ENCODE measurements around the gene SNW1. TPM values are rescaled to one million over a fixed set of nuclear protein-coding genes. Genes with fewer than 3 reads are reported as not detected.
"Not testable (repeated sequence)": the region's sequence is repeated elsewhere in the genome, so short reads cannot be mapped to it uniquely, and the experiment has no call there.

The SNW1 gene
- total RNA-seq, 4 donors from 2014 or later = 39.8 to 68.4 (median 43.0) TPM

- Histone ChIP-seq H3K9me3 (no peaks in the 10 kb centered on the region), H3K4me3 (peak overlapping the region in 3 of 4 donors; percentile 67 to 75 (median 75)), H3K36me3 (no peaks in the 10 kb centered on the region), H3K27ac (peak overlapping the region; percentile 73 to 87 (median 79)), H3K27me3 (no peaks in the 10 kb centered on the region), H3K4me1 (peaks cover 0 to 11% (median 0%) of the 10 kb centered on the region in 4 donors)
- WGBS, 2 donors = 82 to 96% methylated on average over 1 of the region's 1 CpG
- no peak for DNase-seq (ENCODE audit: low spot score in 2 of 2)
- TF ChIP-seq CTCF (IDR thresholded peaks at IDR 0.05) = no peak
- TF ChIP-seq POLR2A (IDR thresholded peaks at IDR 0.05) = no peak
- no peak for TF ChIP-seq EP300 (IDR thresholded peaks at IDR 0.05)
Observed at GRCh38 chr14:77800814-77801213, 39.9 kb upstream of the SNW1 start.

- peak; percentile 80 for DNase-seq (ENCODE audit: low spot score in 2 of 2)
- Histone ChIP-seq H3K27ac (peak within 1 kb of the TSS; percentile 73 to 87 (median 79)), H3K36me3 (no peaks in the 10 kb centered on the region), H3K27me3 (no peaks in the 10 kb centered on the region), H3K9me3 (no peaks in the 10 kb centered on the region), H3K4me3 (peak within 1 kb of the TSS; percentile 67 to 92 (median 75)), H3K4me1 (peaks cover 0 to 11% (median 0%) of the 10 kb centered on the region in 4 donors)
- TF ChIP-seq CTCF (IDR thresholded peaks at IDR 0.05) = peak in 4 of 5 experiments; percentile 19 to 49 (median 39)
- TF ChIP-seq POLR2A (IDR thresholded peaks at IDR 0.05) = peak in 1 of 2 donors; percentile 40
- TF ChIP-seq EP300 (IDR thresholded peaks at IDR 0.05) = peak in 1 of 2 donors; percentile 67
- WGBS, 2 donors = 1% methylated on average over 22 to 46 of the region's 66 CpGs
Observed at GRCh38 chr14:77799863-77800730, 39.1 kb upstream of the SNW1 start, which contains the start of gene ADCK1. Gene ADCK1 (plus strand): TSS chr14:77800109. CDS start chr14:77818979, 18,870 bp downstream.

DNA sequence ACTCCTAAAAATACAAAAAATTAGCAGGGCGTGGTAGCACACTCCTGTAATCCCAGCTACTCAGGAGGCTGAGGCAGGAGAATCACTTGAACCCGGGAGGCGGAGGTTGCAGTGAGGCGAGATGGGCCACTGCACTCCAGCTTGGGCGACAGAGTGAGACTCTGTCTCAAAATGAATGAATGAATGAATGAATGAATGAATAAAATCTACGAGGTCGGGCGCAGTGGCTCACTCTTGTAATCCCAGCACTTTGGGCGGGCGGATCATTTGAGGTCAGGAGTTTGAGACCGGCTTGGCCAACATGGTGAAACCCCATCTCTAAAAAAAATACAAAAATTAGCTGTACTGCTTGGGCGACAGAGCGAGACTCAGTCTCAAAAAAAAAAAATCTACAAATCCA lies 38.5 kb upstream of the SNW1 start:
- peak overlapping the region; percentile 67 to 92 (median 75) for H3K4me3 ChIP-seq
- not testable (repeated sequence) for DNase-seq (ENCODE audit: low spot score in 2 of 2); H3K27me3 ChIP-seq; H3K9me3 ChIP-seq; H3K36me3 ChIP-seq
- H3K27ac ChIP-seq = peak overlapping the region in 3 of 4 donors; percentile 79 to 87 (median 79)
- WGBS, 2 donors = 77 to 78% methylated on average over 13 of the region's 13 CpGs
- peaks cover 0 to 11% (median 0%) of the 10 kb centered on the region in 4 donors for H3K4me1 ChIP-seq

GRCh38 chr14:77794357-77794756 lies 33.4 kb upstream of the SNW1 start:
- 62 to 82% methylated on average over 4 of the region's 4 CpGs for WGBS, 2 donors
- Histone ChIP-seq H3K36me3 (no peaks in the 10 kb centered on the region), H3K9me3 (no peaks in the 10 kb centered on the region), H3K4me3 (no peak overlapping the region), H3K27ac (no peak overlapping the region), H3K27me3 (no peaks in the 10 kb centered on the region), H3K4me1 (no peaks in the 10 kb centered on the region)
- no peak for TF ChIP-seq EP300 (IDR thresholded peaks at IDR 0.05)
- no peak for TF ChIP-seq POLR2A (IDR thresholded peaks at IDR 0.05)
- TF ChIP-seq CTCF (IDR thresholded peaks at IDR 0.05) = no peak
- DNase-seq (ENCODE audit: low spot score in 2 of 2) = no peak

DNA sequence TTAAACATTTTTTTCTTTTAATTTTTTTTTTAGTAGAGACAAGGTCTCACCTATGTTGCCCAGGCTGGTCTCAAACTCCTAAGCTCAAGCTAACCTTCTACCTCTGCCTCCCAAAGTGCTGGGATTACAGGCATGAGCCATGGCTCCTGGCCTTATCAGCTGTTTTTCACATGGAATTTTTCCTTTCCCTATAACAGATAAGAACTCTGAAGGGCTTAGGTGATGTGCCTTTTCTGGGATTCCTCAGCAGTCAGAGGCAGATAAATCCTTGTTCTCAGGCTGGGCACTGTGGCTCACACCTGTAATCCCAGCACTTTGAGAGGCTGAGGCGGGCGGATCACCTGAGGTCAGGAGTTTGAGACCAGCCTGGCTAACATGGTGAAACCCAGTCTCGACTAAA lies 32.3 kb upstream of the SNW1 start:
- not testable (repeated sequence) for H3K27me3 ChIP-seq; H3K27ac ChIP-seq; H3K36me3 ChIP-seq; H3K4me1 ChIP-seq; H3K4me3 ChIP-seq; H3K9me3 ChIP-seq; DNase-seq (ENCODE audit: low spot score in 2 of 2)
- WGBS, 2 donors = 90 to 92% methylated on average over 3 of the region's 3 CpGs

GRCh38 chr14:77791225-77791600 lies 30.3 kb upstream of the SNW1 start:
- WGBS, 2 donors = 28 to 58% methylated on average over 1 of the region's 1 CpG
- no peak for TF ChIP-seq POLR2A (IDR thresholded peaks at IDR 0.05)
- TF ChIP-seq CTCF (IDR thresholded peaks at IDR 0.05) = no peak
- no peak for TF ChIP-seq EP300 (IDR thresholded peaks at IDR 0.05)
- no peaks in the 10 kb centered on the region for H3K36me3 ChIP-seq
- no peaks in the 10 kb centered on the region for H3K9me3 ChIP-seq
- no peaks in the 10 kb centered on the region for H3K4me1 ChIP-seq
- H3K27me3 ChIP-seq = no peaks in the 10 kb centered on the region
- DNase-seq (ENCODE audit: low spot score in 2 of 2) = no peak
- no peak overlapping the region for H3K27ac ChIP-seq
- H3K4me3 ChIP-seq = no peak overlapping the region

Data from tibial nerve (tissue), 4 donors.